HL-60 (cell line): Measurements from ENCODE around the gene RTTN.

ENCODE experiments used
- DNase-seq, 2 experiments: peaks; one replicate each; pipeline ENCODE4 v3.0.0-alpha.2; 2010 to 2020; ENCODE audit warnings: low read depth in 1 of 2, low spot score in 1 of 2
- H3K27ac ChIP-seq: fragments of 250-450 bp; sonication (Bioruptor Pico); replicated peaks from 2 replicates; pipeline ENCODE4 v1.5.1; 2020; ENCODE audit warnings: mild to moderate bottlenecking, moderate library complexity
- H3K27me3 ChIP-seq: fragments of 250-450 bp; sonication (Bioruptor Pico); 2 replicates; pipeline ENCODE4 v1.5.1; 2021; ENCODE audit warnings: mild to moderate bottlenecking, moderate library complexity; ENCODE audit not compliant: insufficient read depth, poor library complexity, severe bottlenecking
- H3K4me3 ChIP-seq: replicated peaks from 2 replicates; pipeline ENCODE4 v1.5.1; 2011; ENCODE audit warnings: mild to moderate bottlenecking, control low read depth, low read length; ENCODE audit not compliant: insufficient read depth
- GABPA ChIP-seq: IDR thresholded peaks from 2 replicates; pipeline ENCODE4 v1.6.1; 2012; ENCODE audit warnings: low read depth
- POLR2AphosphoS5 ChIP-seq: IDR thresholded peaks from 2 replicates; pipeline ENCODE4 v1.6.1; 2012; ENCODE audit warnings: low read depth
- SPI1 ChIP-seq: IDR thresholded peaks from 2 replicates; pipeline ENCODE4 v1.6.1; 2012; ENCODE audit warnings: low read depth, mild to moderate bottlenecking, borderline replicate concordance
- TF ChIP-seq, protein P1 (sequence below): IDR thresholded peaks from one replicate; pipeline ENCODE4 v1.5.1; 2011; ENCODE audit warnings: low read length, control low read depth, inconsistent platforms; ENCODE audit not compliant: insufficient read depth
- TF ChIP-seq, protein P2 (sequence below): IDR thresholded peaks from 2 replicates; pipeline ENCODE4 v1.6.1; 2012; ENCODE audit warnings: low read depth; ENCODE audit not compliant: insufficient replicate concordance

Gene RTTN

DNA sequence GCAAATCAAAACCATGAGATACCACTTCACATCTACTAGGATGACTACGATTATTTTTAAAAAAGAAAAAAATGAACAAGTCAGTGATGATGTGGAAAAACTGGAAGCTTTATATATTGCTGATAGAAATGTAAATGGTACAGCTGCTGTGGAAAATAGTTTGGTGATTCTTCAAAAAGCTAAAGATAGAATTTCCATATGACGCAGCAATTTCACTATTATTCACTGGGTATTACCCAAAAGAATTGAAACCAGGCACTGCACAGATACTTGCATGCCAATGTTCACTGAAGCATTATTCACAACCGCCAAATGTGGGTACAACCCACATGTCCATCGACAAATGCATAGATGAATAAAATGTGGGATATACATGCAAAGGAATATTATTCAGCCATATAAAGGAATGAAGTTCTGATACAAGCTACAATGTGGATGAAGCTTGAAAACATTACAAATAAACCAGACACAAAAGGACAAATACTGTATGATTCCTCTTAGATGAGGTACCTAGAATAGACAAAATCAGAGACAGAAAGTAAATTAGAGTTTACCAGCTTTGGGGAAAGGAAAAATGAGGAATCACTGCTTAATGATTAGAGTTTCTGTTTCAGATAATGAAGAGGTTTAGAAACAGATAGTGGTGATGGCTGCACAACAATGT lies 11.1 kb downstream of the RTTN start:
- TF ChIP-seq GABPA (no peak), SPI1 (no peak), POLR2AphosphoS5 (no peak)
- TF ChIP-seq, protein P1, sequence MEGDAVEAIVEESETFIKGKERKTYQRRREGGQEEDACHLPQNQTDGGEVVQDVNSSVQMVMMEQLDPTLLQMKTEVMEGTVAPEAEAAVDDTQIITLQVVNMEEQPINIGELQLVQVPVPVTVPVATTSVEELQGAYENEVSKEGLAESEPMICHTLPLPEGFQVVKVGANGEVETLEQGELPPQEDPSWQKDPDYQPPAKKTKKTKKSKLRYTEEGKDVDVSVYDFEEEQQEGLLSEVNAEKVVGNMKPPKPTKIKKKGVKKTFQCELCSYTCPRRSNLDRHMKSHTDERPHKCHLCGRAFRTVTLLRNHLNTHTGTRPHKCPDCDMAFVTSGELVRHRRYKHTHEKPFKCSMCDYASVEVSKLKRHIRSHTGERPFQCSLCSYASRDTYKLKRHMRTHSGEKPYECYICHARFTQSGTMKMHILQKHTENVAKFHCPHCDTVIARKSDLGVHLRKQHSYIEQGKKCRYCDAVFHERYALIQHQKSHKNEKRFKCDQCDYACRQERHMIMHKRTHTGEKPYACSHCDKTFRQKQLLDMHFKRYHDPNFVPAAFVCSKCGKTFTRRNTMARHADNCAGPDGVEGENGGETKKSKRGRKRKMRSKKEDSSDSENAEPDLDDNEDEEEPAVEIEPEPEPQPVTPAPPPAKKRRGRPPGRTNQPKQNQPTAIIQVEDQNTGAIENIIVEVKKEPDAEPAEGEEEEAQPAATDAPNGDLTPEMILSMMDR, result no peak
- TF ChIP-seq, protein P2, sequence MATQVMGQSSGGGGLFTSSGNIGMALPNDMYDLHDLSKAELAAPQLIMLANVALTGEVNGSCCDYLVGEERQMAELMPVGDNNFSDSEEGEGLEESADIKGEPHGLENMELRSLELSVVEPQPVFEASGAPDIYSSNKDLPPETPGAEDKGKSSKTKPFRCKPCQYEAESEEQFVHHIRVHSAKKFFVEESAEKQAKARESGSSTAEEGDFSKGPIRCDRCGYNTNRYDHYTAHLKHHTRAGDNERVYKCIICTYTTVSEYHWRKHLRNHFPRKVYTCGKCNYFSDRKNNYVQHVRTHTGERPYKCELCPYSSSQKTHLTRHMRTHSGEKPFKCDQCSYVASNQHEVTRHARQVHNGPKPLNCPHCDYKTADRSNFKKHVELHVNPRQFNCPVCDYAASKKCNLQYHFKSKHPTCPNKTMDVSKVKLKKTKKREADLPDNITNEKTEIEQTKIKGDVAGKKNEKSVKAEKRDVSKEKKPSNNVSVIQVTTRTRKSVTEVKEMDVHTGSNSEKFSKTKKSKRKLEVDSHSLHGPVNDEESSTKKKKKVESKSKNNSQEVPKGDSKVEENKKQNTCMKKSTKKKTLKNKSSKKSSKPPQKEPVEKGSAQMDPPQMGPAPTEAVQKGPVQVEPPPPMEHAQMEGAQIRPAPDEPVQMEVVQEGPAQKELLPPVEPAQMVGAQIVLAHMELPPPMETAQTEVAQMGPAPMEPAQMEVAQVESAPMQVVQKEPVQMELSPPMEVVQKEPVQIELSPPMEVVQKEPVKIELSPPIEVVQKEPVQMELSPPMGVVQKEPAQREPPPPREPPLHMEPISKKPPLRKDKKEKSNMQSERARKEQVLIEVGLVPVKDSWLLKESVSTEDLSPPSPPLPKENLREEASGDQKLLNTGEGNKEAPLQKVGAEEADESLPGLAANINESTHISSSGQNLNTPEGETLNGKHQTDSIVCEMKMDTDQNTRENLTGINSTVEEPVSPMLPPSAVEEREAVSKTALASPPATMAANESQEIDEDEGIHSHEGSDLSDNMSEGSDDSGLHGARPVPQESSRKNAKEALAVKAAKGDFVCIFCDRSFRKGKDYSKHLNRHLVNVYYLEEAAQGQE, result no peak
- H3K27me3 ChIP-seq, result no peaks in the 10 kb centered on the region
- no peak overlapping the region for H3K27ac ChIP-seq
- no peak for DNase-seq
- H3K4me3 ChIP-seq, result no peak overlapping the region

DNA sequence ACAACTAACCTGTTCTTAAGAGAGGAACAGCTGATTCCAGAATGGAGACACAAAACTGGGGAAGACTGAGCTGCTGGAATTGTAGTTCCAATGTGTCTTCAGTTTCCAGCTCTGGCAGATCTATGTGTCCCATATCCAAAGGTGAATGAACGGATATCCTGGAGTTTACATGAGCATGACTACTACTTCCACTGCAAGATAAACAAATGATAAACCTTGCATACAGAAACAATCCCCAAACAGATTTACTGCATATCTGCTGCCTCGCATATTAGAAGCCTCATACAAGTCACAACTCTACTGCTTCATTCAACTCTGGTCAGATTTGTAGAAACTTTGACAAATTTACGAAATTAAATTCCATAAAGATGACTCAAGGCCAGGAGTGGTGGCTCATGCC lies 15.0 kb downstream of the RTTN start:
- H3K27me3 ChIP-seq, result no peaks in the 10 kb centered on the region
- TF ChIP-seq, protein P1, result no peak
- TF ChIP-seq POLR2AphosphoS5, result no peak
- TF ChIP-seq GABPA, result no peak
- TF ChIP-seq, protein P2, result no peak
- TF ChIP-seq SPI1, result no peak
- no peak overlapping the region for H3K4me3 ChIP-seq
- no peak for DNase-seq
- H3K27ac ChIP-seq, result no peak overlapping the region

DNA sequence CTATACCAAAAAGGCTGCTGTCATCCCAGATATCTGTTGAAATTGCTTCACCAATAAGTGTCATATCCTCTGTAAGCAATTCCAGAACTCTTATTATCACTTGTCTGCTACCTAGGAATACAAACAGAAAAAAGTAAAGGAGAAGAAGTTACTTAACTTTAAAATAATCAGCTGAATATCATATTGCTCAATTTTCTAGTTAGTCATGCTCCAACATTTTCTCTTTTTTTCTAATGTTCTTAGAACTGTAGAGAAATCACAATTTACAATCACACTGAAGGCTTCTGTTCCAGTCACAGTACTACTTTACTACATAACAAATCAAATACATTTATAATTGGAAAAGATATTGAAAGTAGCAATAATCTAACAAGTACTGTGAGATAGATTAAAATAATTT lies 17.4 kb downstream of the RTTN start:
- peak in 1 of 2 experiments; percentile 29 for DNase-seq
- Histone ChIP-seq H3K27ac (no peak overlapping the region), H3K4me3 (no peak overlapping the region), H3K27me3 (no peaks in the 10 kb centered on the region)
- no peak for TF ChIP-seq POLR2AphosphoS5
- TF ChIP-seq GABPA, result no peak
- TF ChIP-seq, protein P2, result no peak
- TF ChIP-seq, protein P1, result no peak
- TF ChIP-seq SPI1, result no peak
